HepG2 (cell line): Measurements from ENCODE around the gene DTWD2. TPM values are rescaled to one million over a fixed set of nuclear protein-coding genes. Genes with fewer than 3 reads are reported as not detected.

ENCODE experiments used
- FOXK1 ChIP-seq: sonication (generic); formaldehyde crosslinking; IDR thresholded peaks from 2 replicates; pipeline ENCODE4 v1.4.0; 2020; ENCODE audit warnings: low read depth, missing genetic modification reagents, borderline replicate concordance
- FUBP1 ChIP-seq: sonication (generic); formaldehyde crosslinking; IDR thresholded peaks from 2 replicates; pipeline ENCODE4 v1.5.1; 2020; ENCODE audit warnings: missing genetic modification reagents, mild to moderate bottlenecking, borderline replicate concordance
- MED8 ChIP-seq: sonication (generic); formaldehyde crosslinking; IDR thresholded peaks from 2 replicates; pipeline ENCODE4 v1.8.1; 2023; ENCODE audit warnings: mild to moderate bottlenecking, missing genetic modification reagents; ENCODE audit not compliant: insufficient replicate concordance
- PRDM15 ChIP-seq: sonication (generic); formaldehyde crosslinking; IDR thresholded peaks from 2 replicates; pipeline ENCODE4 v1.4.0; 2020; ENCODE audit warnings: missing genetic modification reagents
- REXO4 ChIP-seq: sonication (generic); formaldehyde crosslinking; IDR thresholded peaks from 2 replicates; pipeline ENCODE4 v1.8.0; 2022; ENCODE audit warnings: missing genetic modification reagents, mild to moderate bottlenecking, borderline replicate concordance
- RNF219 ChIP-seq: sonication (generic); formaldehyde crosslinking; IDR thresholded peaks from 2 replicates; pipeline ENCODE4 v1.5.0; 2020; ENCODE audit warnings: mild to moderate bottlenecking, missing genetic modification reagents
- SIN3A ChIP-seq: IDR thresholded peaks from 2 replicates; pipeline ENCODE4 v1.6.1; 2011; ENCODE audit warnings: low read depth, mild to moderate bottlenecking, control low read depth, low read length, borderline replicate concordance
- SRSF1 ChIP-seq: fragments of 200-400 bp; formaldehyde crosslinking; optimal IDR thresholded peaks from 2 replicates; pipeline ENCODE3; 2017; ENCODE audit warnings: mild to moderate bottlenecking, low read depth, low read length, moderate library complexity
- TEAD3 ChIP-seq: optimal IDR thresholded peaks from 2 replicates; pipeline ENCODE3; 2016; ENCODE audit warnings: borderline replicate concordance
- THYN1 ChIP-seq: sonication (generic); formaldehyde crosslinking; IDR thresholded peaks from 2 replicates; pipeline ENCODE4 v1.8.1; 2023; ENCODE audit warnings: low read depth, mild to moderate bottlenecking, moderate library complexity, missing genetic modification reagents, borderline replicate concordance
- ZBTB14 ChIP-seq: sonication (generic); formaldehyde crosslinking; IDR thresholded peaks from 2 replicates; pipeline ENCODE4 v1.4.0; 2020; ENCODE audit warnings: missing genetic modification reagents
- ZBTB20 ChIP-seq: sonication (generic); formaldehyde crosslinking; IDR thresholded peaks from 2 replicates; pipeline ENCODE4 v1.8.1; 2023; ENCODE audit warnings: missing genetic modification reagents, low read depth, mild to moderate bottlenecking, borderline replicate concordance
- ZFX ChIP-seq: sonication (generic); formaldehyde crosslinking; IDR thresholded peaks from 2 replicates; pipeline ENCODE4 v1.4.0; 2020; ENCODE audit warnings: mild to moderate bottlenecking, low read depth, missing genetic modification reagents, moderate library complexity
- ZNF207 ChIP-seq: fragments of 450-650 bp; IDR thresholded peaks from 2 replicates; pipeline ENCODE4 v1.6.1; 2016; ENCODE audit warnings: antibody characterized with exemption, borderline replicate concordance
- ZNF780A ChIP-seq: sonication (generic); formaldehyde crosslinking; IDR thresholded peaks from 2 replicates; pipeline ENCODE4 v1.8.0; 2022; ENCODE audit warnings: mild to moderate bottlenecking, missing genetic modification reagents, moderate library complexity
- ZXDC ChIP-seq: sonication (generic); formaldehyde crosslinking; IDR thresholded peaks from 2 replicates; pipeline ENCODE4 v1.5.0; 2020; ENCODE audit warnings: mild to moderate bottlenecking, missing genetic modification reagents
- polyA plus RNA-seq, 8 experiments: library from polyadenylated mRNA; depleted of rRNA in 3 of 8; stranded (reverse) in 7 of 8; unstranded in 1 of 8; fragments of >200 nt; fragmentation: Illumina TruSeq in 4 of 8; extraction: Trizol in 4 of 8; gene quantifications; 2 replicates each; pipeline versions ENCODE4 v1.2.1 to v1.2.3, GENCODE V29; 2011 to 2016; ENCODE audit warnings: low read depth in 4 of 8, missing spikeins in 1 of 8, mixed read lengths in 1 of 8; ENCODE audit not compliant: insufficient read depth in 1 of 8
- total RNA-seq, 5 experiments: library from RNA; depleted of rRNA; stranded (reverse); fragments of >200 nt; fragmentation: Illumina TruSeq; extraction: Trizol; gene quantifications; 2 replicates each; pipeline ENCODE4 v1.2.3, GENCODE V29; 2016; ENCODE audit warnings: low read depth in 1 of 5

Gene DTWD2
- total and polyA plus RNA-seq, 2 of the 13 experiments (the other 11 are each of a cell fraction or from before 2014, with no cell fraction given): 1.6 to 6.0 TPM

- no peak for TF ChIP-seq RNF219 (CRISPR knock-in tag)
- TF ChIP-seq ZXDC (CRISPR knock-in tag): no peak
- no peak for TF ChIP-seq TEAD3 (CRISPR knock-in tag)
- TF ChIP-seq MED8 (CRISPR knock-in tag): no peak
- TF ChIP-seq ZFX (CRISPR knock-in tag): no peak
- no peak for TF ChIP-seq FUBP1
- no peak for TF ChIP-seq PRDM15
- TF ChIP-seq ZNF780A: no peak
- TF ChIP-seq REXO4: no peak
- no peak for TF ChIP-seq SIN3A
- TF ChIP-seq THYN1: no peak
- no peak for TF ChIP-seq SRSF1
- TF ChIP-seq FOXK1 (CRISPR knock-in tag): peak; percentile 51; the same call in 1 of the 2 replicates
- no peak for TF ChIP-seq ZNF207
- no peak for TF ChIP-seq ZBTB20 (CRISPR knock-in tag)
- TF ChIP-seq ZBTB14 (CRISPR knock-in tag): no peak
These were observed 20.8 kb upstream of the DTWD2 start (continued) for GRCh38 chr5:119009131-119009530.
